HCT116 (cell line): ENCODE results near the gene GNMT. TPM values are rescaled to one million over a fixed set of nuclear protein-coding genes. Genes with fewer than 3 reads are reported as not detected.

Source experiments
- ATAC-seq: fragments of 200-7000 bp; cut with Tn5 transposase; 2 replicates; pipeline ENCODE4 v1.9.1; 2020; ENCODE audit warnings: mild to moderate bottlenecking, moderate library complexity
- BruUV-seq: library from RNA; stranded (reverse); fragments of 400-500 nt; replicated peaks from 2 replicates; lab custom pipeline; 2021; lab: Mats Ljungman, UMichigan
- CTCF ChIA-PET: fragments of 300-600 bp; sonication (Branson Sonifier 250); formaldehyde crosslinking; loops from one replicate; lab custom pipeline; 2021; ENCODE audit warnings: antibody characterized with exemption; lab: Charles Lee
- POLR2A ChIA-PET: fragments of 300-600, 350-600 bp; sonication (Branson Sonifier 250); formaldehyde crosslinking; loops from one replicate; lab custom pipeline; 2021; ENCODE audit warnings: antibody characterized with exemption; lab: Charles Lee
- RAD21 ChIA-PET, 2 experiments: fragments of 300-600 bp; sonication (Branson Sonifier 250); formaldehyde crosslinking; loops; one replicate each; lab custom pipeline; 2023; ENCODE audit warnings: low total read pairs in 2 of 2; ENCODE audit not compliant: uncharacterized antibody in 2 of 2, unreplicated experiment in 2 of 2, low non-redundant PET in 1 of 2; lab: Charles Lee
- DNase-seq: peaks from one replicate; pipeline ENCODE4 v3.0.0-alpha.2; 2010; ENCODE audit warnings: low read depth, low spot score
- H2AFZ ChIP-seq: fragments of 200-600 bp; shearing (Covaris generic), sonication (generic); 2 replicates; pipeline ENCODE4 v1.6.1; 2017; ENCODE audit warnings: low read depth, mixed run types, mixed read lengths, antibody characterized with exemption, low read length; ENCODE audit not compliant: poor library complexity, severe bottlenecking
- H3K27ac ChIP-seq: 2 replicates; pipeline ENCODE4 v1.5.1; 2012; ENCODE audit warnings: low read depth, low read length
- H3K27me3 ChIP-seq: fragments of 200-600 bp; sonication (generic); 2 replicates; pipeline ENCODE4 v1.6.1; 2016; ENCODE audit warnings: mixed run types, low read length, mixed read lengths; ENCODE audit not compliant: insufficient read depth
- H3K36me3 ChIP-seq, 2 experiments: fragments of 200-500 bp in 1 of 2; fragments of 200-600 bp in 1 of 2; sonication (Bioruptor generic) in 1 of 2; sonication (generic) in 1 of 2; 2 replicates each; pipeline versions ENCODE4 v1.5.1 to v1.6.1; 2014 to 2016; ENCODE audit warnings: low read length in 2 of 2, inconsistent platforms in 1 of 2, mixed read lengths in 1 of 2, mixed run types in 1 of 2; ENCODE audit not compliant: insufficient read depth in 2 of 2, control insufficient read depth in 1 of 2
- H3K4me1 ChIP-seq, 2 experiments: fragments of 200-600 bp in 1 of 2; sonication (generic) in 1 of 2; 2 replicates each; pipeline versions ENCODE4 v1.5.1 to v1.6.1; 2012 to 2017; ENCODE audit warnings: low read length in 2 of 2, inconsistent platforms in 1 of 2, mild to moderate bottlenecking in 1 of 2, mixed read lengths in 1 of 2, mixed run types in 1 of 2, moderate library complexity in 1 of 2; ENCODE audit not compliant: insufficient read depth in 2 of 2, control insufficient read depth in 1 of 2
- H3K4me2 ChIP-seq: fragments of 200-600 bp; sonication (generic); 2 replicates; pipeline ENCODE4 v1.6.1; 2017; ENCODE audit warnings: mixed run types, low read length, mixed read lengths
- H3K4me3 ChIP-seq, 2 experiments: fragments of 200-600 bp in 1 of 2; sonication (generic) in 1 of 2; replicated peaks in 1 of 2; 2 replicates each; pipeline ENCODE4 v1.5.1; 2011 to 2016; ENCODE audit warnings: low read length in 2 of 2, control low read depth in 1 of 2, low read depth in 1 of 2, mild to moderate bottlenecking in 1 of 2, mixed read lengths in 1 of 2, mixed run types in 1 of 2
- H3K79me2 ChIP-seq: fragments of 200-600 bp; sonication (generic); 2 replicates; pipeline ENCODE4 v1.6.1; 2017; ENCODE audit warnings: mild to moderate bottlenecking, mixed run types, low read length, moderate library complexity, mixed read lengths; ENCODE audit not compliant: insufficient read depth
- H3K9ac ChIP-seq: fragments of 200-600 bp; sonication (generic); 2 replicates; pipeline ENCODE4 v1.6.1; 2016; ENCODE audit warnings: low read length, mixed read lengths
- H3K9me2 ChIP-seq: fragments of 200-600 bp; sonication (generic), shearing (Covaris generic); 2 replicates; pipeline ENCODE4 v1.6.1; 2017; ENCODE audit warnings: mixed run types, mild to moderate bottlenecking, moderate library complexity; ENCODE audit not compliant: insufficient read depth
- H3K9me3 ChIP-seq, 2 experiments: fragments of 200-500 bp in 1 of 2; fragments of 200-600 bp in 1 of 2; sonication (Bioruptor generic) in 1 of 2; sonication (generic) in 1 of 2; 2 replicates each; pipeline ENCODE4 v1.6.1; 2014 to 2017; ENCODE audit warnings: low read length in 2 of 2, mixed read lengths in 2 of 2, inconsistent platforms in 1 of 2, low read depth in 1 of 2, mild to moderate bottlenecking in 1 of 2, mixed run types in 1 of 2, moderate library complexity in 1 of 2; ENCODE audit not compliant: control insufficient read depth in 1 of 2, insufficient read depth in 1 of 2
- H4K20me1 ChIP-seq: fragments of 200-600 bp; sonication (generic), shearing (Covaris generic); 2 replicates; pipeline ENCODE4 v1.6.1; 2017; ENCODE audit warnings: mixed run types, mild to moderate bottlenecking, moderate library complexity; ENCODE audit not compliant: insufficient read depth
- CBX3 ChIP-seq: IDR thresholded peaks from 2 replicates; pipeline ENCODE4 v1.6.1; 2012; ENCODE audit warnings: low read depth
- CEBPB ChIP-seq: IDR thresholded peaks from 2 replicates; pipeline ENCODE4 v1.6.1; 2012; ENCODE audit warnings: low read depth
- CTCF ChIP-seq, 3 experiments: fragments of 200-600 bp in 1 of 3; sonication (generic) in 1 of 3; IDR thresholded peaks in 2 of 3; conservative IDR thresholded peaks in 1 of 3; 2 replicates each; pipeline ENCODE4 v1.5.1; 2012 to 2017; ENCODE audit warnings: low read depth in 2 of 3, low read length in 2 of 3, antibody characterized with exemption in 1 of 3, borderline replicate concordance in 1 of 3, control low read depth in 1 of 3, mild to moderate bottlenecking in 1 of 3, mixed read lengths in 1 of 3, mixed run types in 1 of 3, moderate library complexity in 1 of 3; ENCODE audit not compliant: insufficient read depth in 1 of 3
- ELF1 ChIP-seq: IDR thresholded peaks from 2 replicates; pipeline ENCODE4 v1.6.1; 2012; ENCODE audit warnings: low read depth, borderline replicate concordance
- EZH2 ChIP-seq: fragments of 200-600 bp; sonication (generic); IDR thresholded peaks from 2 replicates; pipeline ENCODE4 v1.6.1; 2017; ENCODE audit warnings: antibody characterized with exemption, mixed run types
- JUND ChIP-seq: IDR thresholded peaks from 2 replicates; pipeline ENCODE4 v1.6.1; 2012
- POLR2A ChIP-seq: IDR thresholded peaks from 2 replicates; pipeline ENCODE4 v1.7.0; 2011; ENCODE audit warnings: borderline replicate concordance; ENCODE audit not compliant: insufficient read depth, insufficient read length; ENCODE audit errors: extremely low read depth
- POLR2AphosphoS5 ChIP-seq: IDR thresholded peaks from 2 replicates; pipeline ENCODE4 v1.6.1; 2011; ENCODE audit warnings: mild to moderate bottlenecking, low read depth, low read length, moderate library complexity
- RAD21 ChIP-seq: IDR thresholded peaks from 2 replicates; pipeline ENCODE4 v1.6.1; 2012; ENCODE audit warnings: low read depth, mild to moderate bottlenecking
- YY1 ChIP-seq: IDR thresholded peaks from 2 replicates; pipeline ENCODE4 v1.6.1; 2011; ENCODE audit warnings: low read length, low read depth, moderate library complexity, mild to moderate bottlenecking; ENCODE audit not compliant: insufficient replicate concordance; ENCODE audit errors: extremely low read depth
- intact Hi-C: fragments of 100-400 bp; cut with micrococcal nuclease; formaldehyde crosslinking; loops from 2 replicates; pipeline ENCODE4 v1.10.0; 2022
- total RNA-seq: library from RNA; stranded (reverse); gene quantifications from one replicate; pipeline ENCODE4 v1.2.1, GENCODE V29; 2021; ENCODE audit not compliant: unreplicated experiment
- TF ChIP-seq, protein P1 (sequence below): IDR thresholded peaks from 2 replicates; pipeline ENCODE4 v1.6.1; 2012

GNMT gene
- total RNA-seq, 1 experiment from 2014 or later: 0.57 TPM

GRCh38 chr6:42911171-42912021 is 49.2 kb upstream of the GNMT start:
- POLR2A ChIA-PET: no interaction called here
- Histone ChIP-seq H3K4me2 (no peak overlapping the region), H3K9me2 (no peaks in the 10 kb centered on the region), H3K4me3 (no peak overlapping the region), H3K27ac (no peak overlapping the region), H2AFZ (no peak overlapping the region), H3K9ac (no peak overlapping the region), H3K79me2 (no peaks in the 10 kb centered on the region), H3K9me3 (no peaks in the 10 kb centered on the region), H4K20me1 (no peaks in the 10 kb centered on the region), H3K36me3 (no peaks in the 10 kb centered on the region), H3K4me1 (no peaks in the 10 kb centered on the region; a peak in 1 of 4 replicates), H3K27me3 (no peaks in the 10 kb centered on the region)
- ATAC-seq (no peak), DNase-seq (no peak)
- intact Hi-C loops: no loop called here
- no TSS peak for BruUV-seq
- RAD21 ChIA-PET: no interaction called here
- TF ChIP-seq YY1 (no peak), CTCF (IDR thresholded peaks at IDR 0.05 in 2 of 3, conservative IDR thresholded peaks at IDR 0.05 in 1 of 3; ENCODE audit: borderline replicate concordance in 1 of 3, insufficient read depth in 1 of 3, low read depth in 2 of 3, low read length in 2 of 3) (peak in 1 of 3 experiments; percentile 19; a peak in 1 of 6 replicates), EZH2 (no peak)
- CTCF ChIA-PET: no interaction called here

GRCh38 chr6:42914546-42914945 is 46.0 kb upstream of the GNMT start:
- no peaks in the 10 kb centered on the region for H3K79me2 ChIP-seq
- H3K4me2 ChIP-seq: no peak overlapping the region
- ChIA-PET POLR2A (interaction anchor here (0.6 kb wide), 1 partner anchor 1065 kb away, joined by 3 read pairs; no protein-coding TSS in a partner anchor), RAD21 (no interaction called here), CTCF (no interaction called here)
- DNase-seq: no peak
- H3K9ac ChIP-seq: no peak overlapping the region
- no peaks in the 10 kb centered on the region for H3K27me3 ChIP-seq
- no peak overlapping the region for H2AFZ ChIP-seq
- H3K9me3 ChIP-seq: no peaks in the 10 kb centered on the region
- no peaks in the 10 kb centered on the region; a peak in 1 of 4 replicates for H3K4me1 ChIP-seq
- H4K20me1 ChIP-seq: no peaks in the 10 kb centered on the region
- BruUV-seq: no TSS peak
- no peak overlapping the region for H3K27ac ChIP-seq
- no peaks in the 10 kb centered on the region for H3K36me3 ChIP-seq
- TF ChIP-seq, protein P1, sequence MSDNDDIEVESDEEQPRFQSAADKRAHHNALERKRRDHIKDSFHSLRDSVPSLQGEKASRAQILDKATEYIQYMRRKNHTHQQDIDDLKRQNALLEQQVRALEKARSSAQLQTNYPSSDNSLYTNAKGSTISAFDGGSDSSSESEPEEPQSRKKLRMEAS: no peak
- TF ChIP-seq RAD21 (no peak), POLR2AphosphoS5 (no peak), JUND (no peak), EZH2 (no peak), POLR2A (no peak), CBX3 (no peak), CEBPB (no peak), ELF1 (no peak), YY1 (no peak)
- H3K4me3 ChIP-seq: no peak overlapping the region
- H3K9me2 ChIP-seq: no peaks in the 10 kb centered on the region
- no peak for ATAC-seq
- intact Hi-C loops: no loop called here
